Left hindlimb (tissue), 1 donor: ENCODE measurements around the gene KCNH6.

Experiments
- DNase-seq: peaks from one replicate; pipeline ENCODE4 v3.0.0-alpha.2; 2018

KCNH6 gene

GRCh38 chr17:63557416-63557815, 34.3 kb downstream of the KCNH6 start:
- no peak for DNase-seq

- DNase-seq = no peak
Observed at GRCh38 chr17:63558441-63558840, 35.3 kb downstream of the KCNH6 start.

GRCh38 chr17:63561819-63562218, 38.7 kb downstream of the KCNH6 start:
- no peak for DNase-seq

- DNase-seq = no peak
Observed at GRCh38 chr17:63563339-63563738, 40.2 kb downstream of the KCNH6 start.

GRCh38 chr17:63564562-63564961, 41.4 kb downstream of the KCNH6 start:
- no peak for DNase-seq

GRCh38 chr17:63567229-63567628, 44.1 kb downstream of the KCNH6 start:
- DNase-seq = no peak

- DNase-seq = no peak
Observed at GRCh38 chr17:63568563-63568962, 45.4 kb downstream of the KCNH6 start.

GRCh38 chr17:63571632-63572310, 48.6 kb downstream of the KCNH6 start:
- no peak for DNase-seq

- no peak for DNase-seq
Observed at GRCh38 chr17:63573634-63574033, 50.5 kb downstream of the KCNH6 start.

GRCh38 chr17:63578027-63578768, 55.0 kb downstream of the KCNH6 start:
- no peak for DNase-seq

- no peak for DNase-seq
Observed at GRCh38 chr17:63578769-63579111, 55.6 kb downstream of the KCNH6 start.

- DNase-seq = no peak
Observed at GRCh38 chr17:63579633-63580032, 56.5 kb downstream of the KCNH6 start.

- DNase-seq = no peak
Observed at GRCh38 chr17:63587770-63588169, 64.6 kb downstream of the KCNH6 start.

GRCh38 chr17:63588797-63589196, 65.6 kb downstream of the KCNH6 start:
- DNase-seq = no peak

GRCh38 chr17:63589646-63590045, 66.5 kb downstream of the KCNH6 start:
- DNase-seq = no peak

- DNase-seq = no peak
Observed at GRCh38 chr17:63592797-63593196, 69.6 kb downstream of the KCNH6 start.

- DNase-seq = no peak
Observed at GRCh38 chr17:63595132-63595531, 72.0 kb downstream of the KCNH6 start.
